GF-D8 (cell line): ENCODE results near the gene TRPM5.
A peak's percentile ranks its signal among the peaks of the same experiment; 100 is the strongest.
"Not testable (repeated sequence)": the region's sequence is repeated elsewhere in the genome, so short reads cannot be mapped to it uniquely, and the experiment has no call there.

Source experiments
- DNase-seq: peaks from one replicate; lab custom pipeline; 2025; lab: John Stamatoyannopoulos, UW

Gene TRPM5, protein sequence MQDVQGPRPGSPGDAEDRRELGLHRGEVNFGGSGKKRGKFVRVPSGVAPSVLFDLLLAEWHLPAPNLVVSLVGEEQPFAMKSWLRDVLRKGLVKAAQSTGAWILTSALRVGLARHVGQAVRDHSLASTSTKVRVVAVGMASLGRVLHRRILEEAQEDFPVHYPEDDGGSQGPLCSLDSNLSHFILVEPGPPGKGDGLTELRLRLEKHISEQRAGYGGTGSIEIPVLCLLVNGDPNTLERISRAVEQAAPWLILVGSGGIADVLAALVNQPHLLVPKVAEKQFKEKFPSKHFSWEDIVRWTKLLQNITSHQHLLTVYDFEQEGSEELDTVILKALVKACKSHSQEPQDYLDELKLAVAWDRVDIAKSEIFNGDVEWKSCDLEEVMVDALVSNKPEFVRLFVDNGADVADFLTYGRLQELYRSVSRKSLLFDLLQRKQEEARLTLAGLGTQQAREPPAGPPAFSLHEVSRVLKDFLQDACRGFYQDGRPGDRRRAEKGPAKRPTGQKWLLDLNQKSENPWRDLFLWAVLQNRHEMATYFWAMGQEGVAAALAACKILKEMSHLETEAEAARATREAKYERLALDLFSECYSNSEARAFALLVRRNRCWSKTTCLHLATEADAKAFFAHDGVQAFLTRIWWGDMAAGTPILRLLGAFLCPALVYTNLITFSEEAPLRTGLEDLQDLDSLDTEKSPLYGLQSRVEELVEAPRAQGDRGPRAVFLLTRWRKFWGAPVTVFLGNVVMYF (N-terminal part only)

DNA sequence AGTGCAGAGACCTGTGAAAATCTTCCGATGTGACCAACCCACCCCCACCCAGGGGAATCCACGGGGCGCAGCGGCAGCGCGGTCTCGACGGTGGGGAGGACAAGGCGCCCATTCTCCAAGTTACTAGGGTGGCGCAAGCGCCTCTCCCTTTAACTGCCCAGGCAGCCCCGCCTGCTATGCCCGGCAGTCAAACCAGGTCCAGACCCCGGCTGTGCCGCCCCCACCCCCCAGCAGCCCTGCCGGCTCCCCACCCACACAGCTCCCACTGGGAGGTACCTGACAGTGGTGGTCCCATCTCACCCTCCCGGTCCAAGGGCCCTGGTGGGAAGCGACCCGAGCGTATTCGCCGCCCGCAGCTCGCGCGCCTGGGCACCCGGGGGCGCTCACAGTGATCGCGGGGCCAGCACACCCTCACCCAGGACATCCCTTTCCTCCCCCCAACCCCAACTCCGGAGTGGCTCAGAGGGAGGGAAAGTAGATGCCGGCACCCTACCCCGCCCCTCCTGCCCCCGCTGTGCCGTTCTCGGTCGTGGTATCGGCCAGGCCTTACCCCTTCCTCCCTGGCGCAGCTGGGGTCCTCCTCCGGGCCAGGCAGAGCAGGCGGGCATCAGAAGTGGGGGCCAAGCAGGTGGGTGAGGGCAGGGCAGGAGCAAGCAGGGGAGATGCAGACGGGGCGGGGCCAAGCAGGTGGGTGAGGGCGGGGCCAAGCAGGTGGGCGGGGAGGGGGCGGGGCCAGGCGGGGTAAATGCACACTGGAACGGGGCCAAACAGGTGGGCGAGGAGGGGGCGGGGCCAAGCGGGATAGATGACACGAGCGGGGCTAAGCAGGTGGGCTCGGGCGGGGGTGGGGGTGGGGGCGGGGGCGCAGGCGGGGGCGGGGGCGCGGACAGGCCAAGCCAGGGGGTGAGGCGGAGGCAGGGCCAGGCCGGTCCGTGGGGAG, at the start of gene TRPM5:
TSS of gene TRPM5 (minus strand) at position 634 of the 940 bp plus-strand sequence. CDS start 21,478 bp downstream, outside the sequence.
- no peak for DNase-seq

DNA sequence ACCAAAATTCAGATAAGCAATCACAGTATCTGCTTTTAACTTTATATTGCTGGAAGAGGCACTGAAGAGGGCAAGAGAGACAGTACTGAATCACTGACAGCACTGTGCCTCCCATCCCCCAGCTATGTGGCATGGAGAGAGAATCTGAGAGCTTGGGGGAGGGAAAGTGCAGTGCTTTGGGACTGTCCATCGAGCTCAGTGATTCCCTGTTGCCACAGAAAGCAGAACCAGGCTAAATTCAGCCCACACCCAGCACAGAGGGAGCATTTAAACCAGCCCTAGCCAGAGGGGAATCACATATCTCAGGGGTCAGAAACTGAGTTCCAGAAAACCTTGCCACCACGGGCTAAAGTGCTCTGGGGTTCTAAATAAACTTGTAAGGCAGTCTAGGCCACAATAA, 44.8 kb upstream of the TRPM5 start:
- no peak for DNase-seq

DNA sequence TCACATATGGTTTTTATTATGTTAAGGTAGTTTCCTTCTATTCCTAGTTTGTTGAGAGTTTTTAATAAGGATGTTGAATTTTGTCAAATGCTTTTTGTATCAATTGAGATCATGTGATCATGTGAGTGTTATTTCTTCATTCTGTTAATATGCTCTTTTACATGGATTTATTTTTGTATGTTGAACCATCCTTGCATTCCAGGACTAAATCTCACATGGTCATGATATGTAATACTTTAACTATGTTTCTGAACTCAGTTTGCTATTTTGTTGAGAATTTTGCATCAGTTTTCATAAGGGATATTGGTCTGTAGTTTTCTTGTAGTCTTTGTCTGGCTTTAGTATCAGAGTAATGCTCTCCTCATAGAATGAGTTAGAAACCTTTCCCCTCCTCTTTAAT, 43.7 kb upstream of the TRPM5 start:
- DNase-seq, result no peak

DNA sequence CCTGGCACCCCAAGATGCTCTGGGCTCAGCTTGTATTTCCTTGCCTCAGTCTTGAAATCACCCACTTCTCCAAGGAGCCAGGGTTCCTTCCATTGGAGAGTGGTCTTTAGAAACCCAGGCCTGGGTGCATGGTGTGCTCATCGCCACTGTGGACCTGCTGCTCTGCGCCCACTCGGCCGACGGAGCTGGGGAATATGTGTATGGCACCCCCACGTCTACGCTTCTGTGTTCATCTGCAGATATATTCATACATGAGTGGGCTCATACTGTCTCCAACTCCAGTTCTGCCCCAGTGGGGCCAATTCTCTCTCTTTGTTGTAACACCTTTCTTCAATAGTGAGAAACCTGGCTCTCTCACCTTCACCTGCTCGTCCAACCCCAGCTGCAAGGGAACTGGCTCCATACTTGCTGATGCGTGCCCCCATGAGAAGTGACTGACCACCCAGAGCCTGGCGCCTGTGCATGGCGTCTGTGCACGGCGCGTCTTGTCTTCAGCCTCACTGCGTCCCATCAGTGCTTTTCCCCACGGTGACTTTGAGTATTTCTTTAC, 40.3 kb upstream of the TRPM5 start:
- no peak for DNase-seq

DNA sequence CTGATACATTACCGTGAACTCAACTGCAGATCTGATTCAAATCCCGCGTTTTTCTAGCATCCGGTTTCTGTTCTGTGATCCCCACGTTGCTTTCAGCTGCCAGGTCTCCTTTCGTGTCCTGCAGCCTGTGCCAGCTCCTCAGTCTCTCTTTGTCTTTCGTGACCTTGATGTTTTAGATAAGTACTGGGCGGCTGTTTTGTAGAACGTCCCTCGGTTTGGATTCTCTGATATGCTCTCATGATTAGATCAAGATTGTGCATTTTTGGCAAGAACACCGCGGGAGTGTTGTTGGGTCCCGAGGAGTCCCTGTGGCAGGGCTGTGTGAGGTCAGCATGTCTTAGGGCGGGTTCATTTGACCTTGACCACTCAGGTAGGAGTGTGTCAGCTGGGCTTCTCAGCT, 39.1 kb upstream of the TRPM5 start:
- no peak for DNase-seq

DNA sequence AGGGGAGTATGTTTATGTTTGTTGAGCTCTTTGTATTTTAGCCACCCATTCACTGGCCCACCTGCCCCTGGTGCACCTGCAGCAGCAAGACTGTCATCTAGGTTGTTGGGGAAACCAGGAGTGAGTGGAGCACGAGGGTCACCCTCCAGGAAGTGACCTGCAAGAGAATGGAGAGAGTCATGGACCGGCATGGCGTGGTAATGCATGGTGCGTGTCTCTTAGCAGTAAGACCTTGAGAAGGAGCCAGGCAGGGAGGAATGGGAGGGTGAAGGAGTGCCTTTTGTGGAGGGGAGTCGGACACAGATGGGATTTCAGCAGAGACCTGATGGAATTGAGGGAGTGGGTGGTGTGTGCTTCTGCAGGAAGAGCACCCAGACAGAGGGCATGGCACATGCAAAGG, 38.4 kb upstream of the TRPM5 start:
- no peak for DNase-seq

DNA sequence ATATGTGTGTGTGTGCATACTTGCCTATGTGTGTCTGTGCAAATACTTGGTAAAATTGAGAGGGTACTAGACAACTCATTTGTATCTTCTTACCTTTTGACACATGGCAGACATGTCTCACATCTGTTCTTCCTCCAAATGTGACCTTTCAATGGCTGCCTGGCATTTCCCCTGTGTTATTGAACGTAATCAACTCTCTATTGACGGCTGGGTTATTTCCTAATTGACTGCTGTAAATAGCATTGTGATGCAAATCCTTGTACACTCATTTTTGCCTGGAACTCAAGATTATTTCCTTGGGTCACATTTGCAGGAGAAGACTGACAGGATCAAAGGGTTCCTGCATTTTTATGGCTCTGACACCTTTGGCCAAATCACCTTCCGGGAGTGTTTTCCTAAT, 37.9 kb upstream of the TRPM5 start:
- no peak for DNase-seq

DNA sequence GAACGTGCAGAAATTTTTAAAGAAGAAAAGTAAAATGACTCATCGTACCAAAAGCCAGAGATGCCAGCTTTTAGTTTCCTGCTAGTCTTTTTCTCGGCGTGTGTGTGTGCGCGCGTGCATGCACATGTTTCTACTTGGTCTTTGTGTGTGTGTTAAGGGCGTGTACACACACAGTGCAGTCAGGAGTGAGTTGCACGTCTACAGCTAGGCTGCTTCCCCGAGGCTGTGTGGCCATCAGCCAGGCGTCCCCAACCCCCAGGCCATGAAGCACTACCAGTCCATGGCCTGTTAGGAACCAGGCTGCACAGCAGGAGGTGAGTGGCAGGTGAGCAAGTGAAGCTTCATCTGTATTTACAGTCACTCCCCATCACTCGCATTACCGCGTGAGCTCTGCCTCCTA, 36.9 kb upstream of the TRPM5 start:
- DNase-seq, result no peak

DNA sequence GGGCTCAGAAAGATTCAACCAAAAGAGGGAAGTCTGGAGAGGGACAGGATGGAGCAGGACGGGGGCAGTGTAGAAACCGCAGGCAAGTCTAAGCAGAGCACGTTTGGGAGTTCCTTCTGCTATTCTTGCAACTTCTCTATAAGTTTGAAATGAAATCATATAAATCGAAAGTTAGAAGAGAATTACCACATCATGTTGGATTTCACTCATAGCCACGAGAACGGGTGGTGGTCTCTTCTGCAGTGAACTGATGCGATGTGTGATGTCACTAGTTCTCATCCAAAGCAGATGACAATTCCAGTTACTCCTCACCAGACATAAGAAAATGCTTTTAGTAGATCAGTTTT, 36.5 kb upstream of the TRPM5 start:
- peak; percentile 36 for DNase-seq

DNA sequence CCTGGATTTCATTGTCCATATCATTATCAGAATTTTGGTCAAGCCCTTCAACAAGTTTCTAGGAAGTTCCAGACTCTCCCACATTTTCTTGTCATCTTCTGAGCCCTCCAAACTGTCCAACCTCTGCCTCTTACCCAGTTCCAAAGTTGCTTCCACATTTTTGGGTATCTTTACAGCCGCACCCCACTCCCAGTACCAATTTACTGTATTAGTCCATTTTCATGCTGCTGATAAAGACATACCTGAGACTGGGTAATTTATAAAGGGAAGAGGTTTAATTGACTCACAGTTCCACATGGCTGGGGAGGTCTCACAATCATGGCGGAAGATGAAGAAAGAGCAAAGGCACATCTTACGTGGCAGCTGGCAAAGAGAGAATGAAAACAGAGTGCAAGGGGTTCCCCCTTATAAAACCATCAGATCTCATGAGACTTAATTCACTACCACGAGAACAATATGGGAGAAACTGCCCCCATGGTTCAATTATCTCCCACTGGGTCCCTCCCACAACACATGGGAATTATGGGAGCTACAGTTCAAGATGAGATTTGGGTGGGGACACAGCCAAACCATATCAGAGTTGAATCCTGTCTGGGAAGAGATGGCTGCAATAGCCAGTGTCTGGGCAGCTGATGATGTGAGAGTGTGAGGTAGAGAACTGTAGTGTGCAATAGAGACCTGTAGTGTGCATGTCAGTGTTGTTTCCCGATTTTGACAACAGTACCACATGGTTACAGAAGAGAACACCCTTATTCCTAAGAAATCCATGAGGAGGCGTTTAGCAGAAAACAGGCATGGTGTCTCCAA, 36.0 kb upstream of the TRPM5 start:
- not testable (repeated sequence) for DNase-seq

DNA sequence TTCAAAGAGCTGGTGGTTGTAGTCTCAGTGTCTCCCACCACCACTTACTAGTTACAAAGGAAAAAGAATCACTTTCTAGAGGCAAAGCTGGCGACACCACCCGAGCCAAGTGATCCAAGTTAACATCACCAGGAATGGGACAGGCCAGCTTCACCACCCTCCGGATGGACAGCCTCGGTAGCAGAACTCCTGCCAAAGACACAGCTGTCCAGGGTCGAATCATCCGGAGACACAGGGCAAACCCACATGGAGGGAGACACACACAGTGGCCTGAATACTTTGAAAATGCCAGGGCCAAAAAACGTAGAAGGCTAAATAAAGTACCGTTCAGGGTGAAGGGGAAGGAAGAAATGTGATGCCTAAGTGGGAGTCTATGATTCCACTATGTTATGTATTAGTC, 33.6 kb upstream of the TRPM5 start:
- no peak for DNase-seq

DNA sequence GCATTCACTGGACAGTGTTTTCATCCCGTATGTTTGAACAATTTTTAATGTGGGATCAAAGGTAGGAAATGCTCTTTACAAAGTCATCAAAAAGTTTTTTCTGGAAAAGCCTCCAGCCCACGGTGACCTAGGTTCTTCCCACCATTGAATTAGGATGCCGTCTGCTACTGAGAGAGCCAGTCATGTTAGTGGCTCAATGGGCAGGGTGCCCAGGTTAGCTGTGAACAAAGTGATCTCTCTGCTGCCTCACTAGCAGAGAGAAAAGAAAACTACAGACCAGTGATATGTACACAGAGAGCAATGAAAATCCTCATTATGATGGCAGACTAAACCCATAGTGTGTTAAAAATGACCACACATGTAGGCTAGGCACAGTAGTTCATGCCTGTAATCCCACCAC, 32.9 kb upstream of the TRPM5 start:
- no peak for DNase-seq

DNA sequence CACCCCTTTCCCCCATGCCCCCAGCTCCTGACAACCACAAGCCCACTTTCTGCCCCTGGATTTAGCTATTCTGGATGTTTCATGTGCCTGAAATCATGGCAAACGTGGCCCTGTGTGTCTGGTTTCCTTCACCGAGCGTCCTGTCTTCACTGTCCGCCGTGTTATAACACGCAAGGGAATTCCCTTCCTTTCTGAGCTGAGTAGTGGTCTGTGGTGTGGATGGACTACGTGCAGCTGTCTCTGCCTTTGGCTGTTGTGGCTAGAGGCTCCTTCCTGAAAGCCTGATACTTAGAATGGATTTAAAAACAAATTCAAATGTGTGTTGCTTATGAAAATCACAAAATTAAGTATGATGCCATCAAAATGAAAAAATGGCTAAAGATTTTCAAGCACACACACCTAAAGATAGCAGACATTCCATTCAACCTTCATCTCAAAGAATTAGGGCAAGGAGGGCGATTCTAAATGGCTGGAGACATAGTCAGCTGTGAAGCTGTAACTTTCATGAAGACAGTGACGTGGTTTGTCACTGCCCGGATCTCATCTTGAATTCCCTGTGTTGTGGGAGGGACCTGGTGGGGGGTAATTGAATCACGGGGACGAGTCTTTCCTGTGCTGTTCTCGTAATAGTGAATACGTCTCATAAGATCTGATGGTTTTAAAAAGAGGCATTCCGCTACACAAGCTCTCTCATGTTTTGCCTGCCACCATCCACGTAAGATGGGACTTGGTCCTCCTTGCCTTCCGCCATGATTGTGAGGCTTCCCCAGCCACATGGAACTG, 31.0 kb upstream of the TRPM5 start:
- DNase-seq, result no peak

DNA sequence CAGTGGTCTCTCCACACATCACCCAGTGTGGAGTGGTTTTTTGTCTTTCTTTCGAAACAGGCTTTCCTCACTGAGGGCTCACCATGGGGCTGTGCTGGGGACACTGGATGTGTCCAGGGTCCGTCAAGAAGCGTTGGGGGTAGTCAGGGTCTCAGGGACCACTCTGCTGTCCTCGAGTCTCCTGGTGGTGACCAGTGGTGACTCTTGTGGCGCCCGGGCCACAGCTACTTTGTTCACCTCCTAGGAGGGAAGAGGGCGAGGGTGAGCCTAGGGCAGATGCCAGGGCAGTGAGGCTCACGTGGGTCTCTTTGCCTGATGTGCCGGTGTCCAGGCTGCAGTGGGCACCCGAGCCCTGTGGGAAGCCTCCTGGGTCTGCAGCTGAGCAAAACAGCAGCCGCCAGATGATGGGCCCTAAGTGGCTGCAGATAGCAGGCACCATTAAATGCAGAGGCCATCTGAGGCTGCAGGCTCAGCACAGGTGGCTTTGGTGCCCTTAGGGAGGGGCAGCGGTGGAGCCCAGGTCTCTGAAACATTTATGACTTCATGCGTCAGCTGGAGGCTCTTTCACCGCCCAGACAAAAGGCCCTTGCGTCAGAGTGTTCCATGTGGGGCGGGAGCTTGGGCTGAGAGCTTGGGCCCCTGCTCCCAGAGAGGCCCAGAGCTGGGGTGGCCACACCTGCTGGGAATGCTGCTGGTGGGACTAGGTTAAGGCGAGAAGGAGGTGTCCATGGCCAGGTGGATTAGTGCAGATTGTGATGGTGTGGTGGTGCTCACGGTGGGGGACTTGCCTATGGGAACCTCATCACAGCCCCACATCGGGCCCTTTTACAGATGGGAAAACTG, 30.0 kb upstream of the TRPM5 start:
- DNase-seq, result no peak

DNA sequence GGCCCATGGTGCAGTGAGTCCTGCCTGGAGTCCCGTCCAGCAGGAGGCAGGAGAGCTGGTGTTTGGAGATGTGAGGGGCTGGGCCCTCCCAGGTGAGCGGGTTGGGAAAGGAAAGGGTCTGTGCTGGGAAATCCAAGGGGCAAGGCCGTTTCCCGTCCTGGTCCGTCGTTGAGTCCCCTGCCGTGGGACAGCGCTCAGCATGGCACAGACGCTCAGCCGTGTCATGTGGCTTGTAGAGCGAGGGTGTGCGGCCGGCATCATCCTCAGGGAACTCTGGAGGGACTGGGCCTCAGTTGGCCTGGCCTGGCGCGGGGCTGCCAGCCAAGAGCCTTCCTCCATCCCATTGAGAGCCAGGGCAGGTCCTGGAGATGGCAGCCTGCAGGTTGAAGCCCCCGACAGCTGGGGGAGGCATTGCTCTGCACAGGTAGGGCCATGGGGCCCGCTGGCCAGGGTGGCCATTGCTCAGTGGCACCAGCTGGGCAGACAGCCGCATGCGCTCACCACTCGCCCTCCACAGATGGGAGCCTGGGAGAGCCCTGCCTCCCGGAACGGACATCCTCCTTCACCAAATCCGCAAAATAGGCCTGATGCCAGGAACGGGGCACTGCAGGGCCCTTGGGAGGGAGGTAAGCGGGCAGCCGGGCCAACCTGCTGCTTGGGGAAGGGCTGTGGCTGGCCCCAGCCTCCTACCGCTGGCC, 29.2 kb upstream of the TRPM5 start:
- no peak for DNase-seq

DNA sequence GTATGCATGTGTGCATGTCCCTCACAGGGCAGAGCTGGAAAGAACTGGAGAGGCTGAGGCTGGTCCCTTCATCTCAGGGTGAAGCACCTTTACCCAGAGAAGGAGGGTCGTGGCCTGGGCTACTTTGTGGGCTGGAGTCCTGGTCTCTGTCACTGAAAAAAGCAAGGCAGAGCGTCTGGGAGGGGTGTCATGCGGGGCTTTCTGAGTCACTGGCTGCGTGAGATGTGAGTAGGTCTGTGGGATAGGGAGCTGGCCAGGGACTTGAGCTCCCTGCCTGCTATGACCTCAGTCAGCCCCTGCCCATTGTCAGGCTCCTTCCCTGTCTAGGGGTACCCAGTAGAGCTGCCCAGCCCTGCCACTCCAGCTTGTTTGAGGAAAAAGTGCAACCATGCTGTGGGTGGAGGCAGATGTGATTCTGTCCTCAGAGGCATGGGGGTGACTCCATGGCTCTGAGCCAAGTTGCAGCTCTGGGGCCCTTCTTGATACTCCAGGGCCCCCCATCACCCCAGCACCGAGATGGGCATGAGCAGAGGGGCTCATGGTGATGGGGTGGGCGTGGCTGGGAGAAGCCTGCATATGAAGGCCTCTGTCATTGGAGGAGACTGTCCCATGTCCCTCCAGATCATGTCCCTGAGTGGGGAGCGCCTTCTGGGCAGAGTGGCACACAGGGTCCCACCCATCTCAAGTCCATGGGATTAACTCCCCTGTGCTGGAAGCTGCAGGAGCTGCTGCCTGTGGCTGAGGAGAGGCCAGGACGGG, 28.3 kb upstream of the TRPM5 start:
- DNase-seq, result no peak

DNA sequence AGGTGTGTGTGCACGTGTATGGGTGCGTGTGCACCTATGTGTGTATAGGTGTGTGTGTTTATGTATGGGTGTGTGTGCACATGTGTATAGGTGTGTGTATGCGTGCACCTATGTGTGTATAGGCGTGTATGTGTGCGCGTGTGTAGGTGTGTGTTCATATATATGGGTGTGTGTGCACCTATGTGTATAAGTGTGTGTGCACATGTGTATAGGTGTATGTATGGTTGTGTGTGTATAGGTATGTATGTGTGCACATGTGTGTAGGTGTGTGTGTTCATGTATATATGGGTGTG, 27.4 kb upstream of the TRPM5 start:
- DNase-seq, result no peak

DNA sequence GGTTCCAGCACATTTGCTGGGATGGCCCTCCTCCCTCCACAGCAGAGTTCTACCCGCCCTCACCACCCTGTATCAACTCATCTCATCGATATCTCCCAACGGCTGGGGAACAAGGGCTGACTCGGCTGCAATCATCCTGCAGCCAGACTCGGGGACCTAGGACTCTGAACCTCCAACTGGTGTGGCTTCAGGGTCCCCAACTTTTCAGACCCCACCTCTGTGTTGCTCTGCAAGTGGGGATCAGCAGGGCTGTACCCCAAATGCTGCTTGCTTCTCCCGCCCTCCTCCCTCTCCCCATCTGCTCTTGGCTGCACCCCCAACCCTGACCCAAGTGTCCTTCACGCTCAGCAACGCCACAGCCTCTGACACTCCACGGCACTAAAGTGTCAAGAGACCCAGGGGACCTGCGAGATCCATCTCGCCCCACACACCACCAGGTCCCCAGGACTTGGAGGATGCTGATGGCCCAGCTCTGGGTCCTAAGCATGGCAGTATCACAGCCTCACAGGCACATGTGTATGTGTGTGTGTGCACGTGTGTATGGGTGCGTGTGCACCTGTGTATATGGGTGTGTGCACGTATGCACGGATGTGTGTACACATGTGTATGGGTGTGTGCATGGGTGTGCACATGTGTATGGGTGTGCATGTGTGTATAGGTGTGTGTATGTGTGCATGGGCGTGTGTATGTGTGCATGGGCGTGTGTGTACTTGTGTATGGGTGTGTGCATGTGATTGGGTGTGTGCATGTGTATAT, 26.9 kb upstream of the TRPM5 start:
- DNase-seq, result no peak
